Endodermal cell (in vitro differentiated cells): ENCODE results near the gene YTHDF2. TPM values are rescaled to one million over a fixed set of nuclear protein-coding genes. Genes with fewer than 3 reads are reported as not detected.

Experiments
- DNase-seq: peaks from one replicate; pipeline ENCODE4 v3.0.0-alpha.2; 2017
- H3K27ac ChIP-seq: 2 replicates; pipeline ENCODE4 v1.5.1; 2013; ENCODE audit warnings: mild to moderate bottlenecking, low read depth, low read length, moderate library complexity
- H3K27me3 ChIP-seq: 2 replicates; pipeline ENCODE4 v1.6.1; 2013; ENCODE audit warnings: mild to moderate bottlenecking, low read length, moderate library complexity; ENCODE audit not compliant: insufficient read depth, control insufficient read depth, poor library complexity, severe bottlenecking
- H3K36me3 ChIP-seq: 2 replicates; pipeline ENCODE4 v1.7.0; 2013; ENCODE audit warnings: mild to moderate bottlenecking, low read length, moderate library complexity; ENCODE audit not compliant: control insufficient read depth, insufficient read depth
- H3K4me1 ChIP-seq: one replicate; pipeline ENCODE4 v1.7.0; 2013; ENCODE audit warnings: low read length; ENCODE audit not compliant: control insufficient read depth, insufficient read depth
- H3K4me3 ChIP-seq: 2 replicates; pipeline ENCODE4 v1.5.1; 2013; ENCODE audit warnings: mild to moderate bottlenecking, low read length, moderate library complexity
- H3K9ac ChIP-seq: 2 replicates; pipeline ENCODE4 v1.6.1; 2013; ENCODE audit warnings: mild to moderate bottlenecking, low read length, moderate library complexity; ENCODE audit not compliant: poor library complexity, severe bottlenecking; ENCODE audit errors: extremely low read depth
- H3K9me3 ChIP-seq: 2 replicates; pipeline ENCODE4 v1.6.1; 2013; ENCODE audit warnings: mild to moderate bottlenecking, low read length, moderate library complexity; ENCODE audit not compliant: control insufficient read depth
- H3K27ac Mint-ChIP-seq: 2 replicates; pipeline ENCODE4 v1.8.0; 2020; ENCODE audit warnings: mixed read lengths
- H3K27me3 Mint-ChIP-seq: 2 replicates; pipeline ENCODE4 v1.8.0; 2021; ENCODE audit warnings: mild to moderate bottlenecking, mixed read lengths; ENCODE audit not compliant: insufficient read depth
- H3K36me3 Mint-ChIP-seq: 2 replicates; pipeline ENCODE4 v1.8.0; 2020; ENCODE audit warnings: low read depth, mixed read lengths
- H3K4me1 Mint-ChIP-seq: 2 replicates; pipeline ENCODE4 v1.8.0; 2020; ENCODE audit warnings: mixed read lengths
- H3K4me3 Mint-ChIP-seq: 2 replicates; pipeline ENCODE4 v1.8.0; 2020; ENCODE audit warnings: mild to moderate bottlenecking, moderate library complexity, mixed read lengths
- H3K9me3 Mint-ChIP-seq: 2 replicates; pipeline ENCODE4 v1.8.0; 2020; ENCODE audit warnings: mild to moderate bottlenecking, mixed read lengths
- CTCF ChIP-seq: fragments of 200-600 bp; sonication (generic); conservative IDR thresholded peaks from 2 replicates; pipeline ENCODE4 v1.5.0; 2021; ENCODE audit warnings: antibody characterized with exemption, mild to moderate bottlenecking
- WGBS, 2 experiments: methylation state at CpG; one replicate each; pipeline versions ENCODE4 v1.1.5 to v1.1.7; 2013; ENCODE audit warnings: missing lambda C conversion rate in 2 of 2, mixed read lengths in 1 of 2; ENCODE audit not compliant: insufficient coverage in 1 of 2, insufficient read length in 1 of 2; 5-methylcytosine and 5-hydroxymethylcytosine counted together
- total RNA-seq, 2 donors: library from RNA; stranded (reverse); fragmentation: NEBNext Ultra II Directional in 1 of 2; extraction: Animal tissue kit (Norgen Biotek cat#: 25700) in 1 of 2; gene quantifications; 2 replicates in 1 of 2; 3 replicates in 1 of 2; pipeline ENCODE4 v1.2.1, GENCODE V29; 2021

Gene YTHDF2
- total RNA-seq, 2 donors from 2014 or later: 113 to 116 TPM

GRCh38 chr1:28751315-28752060 lies 14.7 kb downstream of the YTHDF2 start:
- Histone ChIP-seq H3K4me3 (peak overlapping the region; percentile 23), H3K4me1 (no peaks in the 10 kb centered on the region), H3K27ac (no peak overlapping the region), H3K9me3 (no peaks in the 10 kb centered on the region), H3K36me3 (peaks cover 75% of the 10 kb centered on the region), H3K9ac (no peak overlapping the region), H3K27me3 (no peaks in the 10 kb centered on the region)
- no peak for DNase-seq
- H3K9me3 Mint-ChIP-seq: no peaks in the 10 kb centered on the region
- TF ChIP-seq CTCF: no peak
- no peaks in the 10 kb centered on the region for H3K27me3 Mint-ChIP-seq
- H3K27ac Mint-ChIP-seq: no peak overlapping the region
- H3K36me3 Mint-ChIP-seq: peaks cover 46% of the 10 kb centered on the region
- peaks cover 24% of the 10 kb centered on the region for H3K4me1 Mint-ChIP-seq
- peak overlapping the region; percentile 1 for H3K4me3 Mint-ChIP-seq
- 33 to 50% methylated on average over 1 to 2 of the region's 2 CpGs for WGBS, 2 experiments

- H3K9ac ChIP-seq: no peak overlapping the region
- no peaks in the 10 kb centered on the region for H3K4me1 ChIP-seq
- no peak for TF ChIP-seq CTCF
- no peaks in the 10 kb centered on the region for H3K27me3 Mint-ChIP-seq
- no peak overlapping the region for H3K27ac ChIP-seq
- H3K4me1 Mint-ChIP-seq: peaks cover 16% of the 10 kb centered on the region
- no peaks in the 10 kb centered on the region for H3K9me3 Mint-ChIP-seq
- H3K4me3 Mint-ChIP-seq: no peak overlapping the region
- H3K36me3 ChIP-seq: peaks cover 70% of the 10 kb centered on the region
- 100% methylated on average over 1 of the region's 1 CpG for WGBS, 2 experiments
- no peak overlapping the region for H3K27ac Mint-ChIP-seq
- H3K9me3 ChIP-seq: no peaks in the 10 kb centered on the region
- H3K27me3 ChIP-seq: no peaks in the 10 kb centered on the region
- H3K4me3 ChIP-seq: peak overlapping the region; percentile 3
- H3K36me3 Mint-ChIP-seq: peaks cover 42% of the 10 kb centered on the region
- no peak for DNase-seq
These were observed 19.0 kb downstream of the YTHDF2 start for GRCh38 chr1:28755701-28756100.

- Mint-ChIP-seq H3K4me1 (peaks cover 10% of the 10 kb centered on the region), H3K4me3 (no peak overlapping the region), H3K9me3 (no peaks in the 10 kb centered on the region), H3K36me3 (peaks cover 42% of the 10 kb centered on the region), H3K27me3 (no peaks in the 10 kb centered on the region), H3K27ac (peak overlapping the region; percentile 35)
- H3K4me1 ChIP-seq: no peaks in the 10 kb centered on the region
- H3K27me3 ChIP-seq: no peaks in the 10 kb centered on the region
- peak; percentile 67 for TF ChIP-seq CTCF
- WGBS, 2 experiments: 74 to 75% methylated on average over 4 to 5 of the region's 5 CpGs
- no peak overlapping the region for H3K4me3 ChIP-seq
- no peak for DNase-seq
- H3K36me3 ChIP-seq: peaks cover 80% of the 10 kb centered on the region
- no peak overlapping the region for H3K27ac ChIP-seq
- H3K9ac ChIP-seq: no peak overlapping the region
- H3K9me3 ChIP-seq: no peaks in the 10 kb centered on the region
These were observed 20.1 kb downstream of the YTHDF2 start for GRCh38 chr1:28756846-28757245.
